Keratinocyte (primary cell): ENCODE measurements around the gene KIF1B. TPM values are rescaled to one million over a fixed set of nuclear protein-coding genes. Genes with fewer than 3 reads are reported as not detected.

ENCODE experiments used
- DNase-seq: peaks from one replicate; pipeline ENCODE4 v3.0.0-alpha.2; 2011; ENCODE audit warnings: low read depth, missing footprints, low spot score
- FAIRE-seq: peaks from 2 replicates; lab custom pipeline; 2011; peaks lifted over from hg19 to GRCh38; lab: Jason Lieb, UNC
- H2AFZ ChIP-seq: 2 replicates; pipeline ENCODE4 v1.6.0; 2012; ENCODE audit warnings: low read length, control low read depth, inconsistent platforms; ENCODE audit not compliant: control insufficient read depth
- H3K27ac ChIP-seq: 2 replicates; pipeline ENCODE4 v1.5.1; 2011; ENCODE audit warnings: low read length; ENCODE audit not compliant: control insufficient read depth, insufficient read depth
- H3K27me3 ChIP-seq: 3 replicates; pipeline ENCODE4 v1.6.0; 2011; ENCODE audit warnings: low read length; ENCODE audit not compliant: control insufficient read depth, insufficient read depth; ENCODE audit errors: extremely low read depth
- H3K36me3 ChIP-seq, 2 experiments: 2 replicates in 1 of 2; 3 replicates in 1 of 2; pipeline ENCODE4 v1.5.1; 2011; ENCODE audit warnings: low read length in 2 of 2, mild to moderate bottlenecking in 1 of 2; ENCODE audit not compliant: control insufficient read depth in 2 of 2, insufficient read depth in 2 of 2; ENCODE audit errors: extremely low read depth in 1 of 2
- H3K4me1 ChIP-seq: 3 replicates; pipeline ENCODE4 v1.5.1; 2011; ENCODE audit warnings: low read length; ENCODE audit not compliant: control insufficient read depth, insufficient read depth; ENCODE audit errors: extremely low read depth
- H3K4me2 ChIP-seq: 3 replicates; pipeline ENCODE4 v1.6.0; 2011; ENCODE audit warnings: low read depth, low read length; ENCODE audit not compliant: control insufficient read depth, insufficient read depth; ENCODE audit errors: extremely low read depth
- H3K4me3 ChIP-seq, 3 experiments: fragments of 200-600 bp in 1 of 3; sonication (generic) in 1 of 3; 2 replicates in 2 of 3; 3 replicates in 1 of 3; pipeline ENCODE4 v1.5.1; 2011 to 2016; ENCODE audit warnings: low read length in 3 of 3, mild to moderate bottlenecking in 3 of 3, control low read depth in 2 of 3, inconsistent platforms in 1 of 3, low read depth in 1 of 3, mixed read lengths in 1 of 3, mixed run types in 1 of 3, moderate library complexity in 1 of 3; ENCODE audit not compliant: control insufficient read depth in 2 of 3, insufficient read depth in 2 of 3; ENCODE audit errors: extremely low read depth in 1 of 3
- H3K79me2 ChIP-seq: 2 replicates; pipeline ENCODE4 v1.6.0; 2012; ENCODE audit warnings: low read length; ENCODE audit not compliant: control insufficient read depth, insufficient read depth
- H3K9ac ChIP-seq: 3 replicates; pipeline ENCODE4 v1.6.0; 2011; ENCODE audit warnings: low read length; ENCODE audit not compliant: control insufficient read depth, insufficient read depth; ENCODE audit errors: extremely low read depth
- H3K9me1 ChIP-seq: 3 replicates; pipeline ENCODE4 v1.6.0; 2011; ENCODE audit warnings: low read length; ENCODE audit not compliant: control insufficient read depth, insufficient read depth; ENCODE audit errors: extremely low read depth
- H3K9me3 ChIP-seq: 2 replicates; pipeline ENCODE4 v1.5.1; 2012; ENCODE audit warnings: low read depth, low read length; ENCODE audit not compliant: control insufficient read depth
- H4K20me1 ChIP-seq: 3 replicates; pipeline ENCODE4 v1.6.0; 2011; ENCODE audit warnings: low read length; ENCODE audit not compliant: control insufficient read depth, insufficient read depth; ENCODE audit errors: extremely low read depth
- CTCF ChIP-seq, 3 experiments: IDR thresholded peaks in 1 of 3; conservative IDR thresholded peaks in 1 of 3; optimal IDR thresholded peaks in 1 of 3; 2 replicates in 2 of 3; 3 replicates in 1 of 3; pipeline versions ENCODE3 to v1.5.1; 2011; ENCODE audit warnings: low read length in 3 of 3, mild to moderate bottlenecking in 3 of 3, moderate library complexity in 2 of 3, control low read depth in 1 of 3, inconsistent platforms in 1 of 3; ENCODE audit not compliant: insufficient read depth in 2 of 3; ENCODE audit errors: extremely low read depth in 1 of 3
- EZH2 ChIP-seq: IDR thresholded peaks from one replicate; pipeline ENCODE4 v1.6.1; 2012; ENCODE audit warnings: inconsistent platforms, mild to moderate bottlenecking, low read length, moderate library complexity
- dilution Hi-C: fragments of 300-500 bp; cut with MboI; formaldehyde crosslinking; loops from one replicate; pipeline ENCODE4 v1.7.0; 2020; ENCODE audit warnings: low sequenced_read_pairs; ENCODE audit not compliant: extremely low pct_ligation_motif_present
- polyA plus RNA-seq, 5 experiments: library from polyadenylated mRNA; depleted of rRNA in 3 of 5; stranded (reverse) in 3 of 5; stranded (forward) in 1 of 5; unstranded in 1 of 5; fragments of >200 nt; gene quantifications; 1 replicate in 1 of 5; 2 replicates in 3 of 5; 3 replicates in 1 of 5; pipeline versions ENCODE4 v1.2.1 to v1.2.3, GENCODE V29; 2011 to 2012; ENCODE audit warnings: missing spikeins in 2 of 5, low read depth in 1 of 5, low replicate concordance in 1 of 5

The KIF1B gene
- polyA plus RNA-seq, 1 donor (not counting 4 experiments of a cell fraction or from before 2014, with no cell fraction given): 15.1 TPM

GRCh38 chr1:10353693-10354092 is 143.3 kb downstream of the KIF1B start:
- no peak for DNase-seq
- no peaks in the 10 kb centered on the region for H3K9me1 ChIP-seq
- H3K27ac ChIP-seq: no peak overlapping the region
- no peaks in the 10 kb centered on the region for H4K20me1 ChIP-seq
- H3K79me2 ChIP-seq: no peaks in the 10 kb centered on the region
- H2AFZ ChIP-seq: no peak overlapping the region
- TF ChIP-seq EZH2 (no peak), CTCF (optimal IDR thresholded peaks at IDR 0.05 in 1 of 3, IDR thresholded peaks at IDR 0.05 in 1 of 3, conservative IDR thresholded peaks at IDR 0.05 in 1 of 3; ENCODE audit: extremely low read depth in 1 of 3, insufficient read depth in 2 of 3, low read length in 3 of 3) (no peak)
- no peak overlapping the region for H3K4me2 ChIP-seq
- H3K27me3 ChIP-seq: no peaks in the 10 kb centered on the region
- H3K9ac ChIP-seq: no peak overlapping the region
- FAIRE-seq: no peak
- no peak overlapping the region for H3K4me3 ChIP-seq
- dilution Hi-C loops: no loop called here
- H3K4me1 ChIP-seq: no peaks in the 10 kb centered on the region
- H3K9me3 ChIP-seq: no peaks in the 10 kb centered on the region
- peaks cover 0 to 6% of the 10 kb centered on the region in 2 experiments for H3K36me3 ChIP-seq

- Histone ChIP-seq H3K9me3 (no peaks in the 10 kb centered on the region), H4K20me1 (no peaks in the 10 kb centered on the region), H3K79me2 (no peaks in the 10 kb centered on the region), H3K9ac (no peak overlapping the region), H2AFZ (no peak overlapping the region), H3K4me2 (no peak overlapping the region), H3K27me3 (no peaks in the 10 kb centered on the region), H3K27ac (no peak overlapping the region), H3K4me1 (no peaks in the 10 kb centered on the region), H3K9me1 (no peaks in the 10 kb centered on the region), H3K4me3 (no peak overlapping the region), H3K36me3 (peaks cover 2 to 6% of the 10 kb centered on the region in 2 experiments)
- FAIRE-seq (no peak), DNase-seq (no peak)
- dilution Hi-C loops: no loop called here
- TF ChIP-seq CTCF (optimal IDR thresholded peaks at IDR 0.05 in 1 of 3, IDR thresholded peaks at IDR 0.05 in 1 of 3, conservative IDR thresholded peaks at IDR 0.05 in 1 of 3; ENCODE audit: extremely low read depth in 1 of 3, insufficient read depth in 2 of 3, low read length in 3 of 3) (no peak), EZH2 (no peak)
These were observed 149.7 kb downstream of the KIF1B start for GRCh38 chr1:10360045-10360444.
